NT2/D1 (cell line): ENCODE measurements around the gene DCUN1D4.

ENCODE experiments used
- DNase-seq: peaks from one replicate; pipeline ENCODE4 v3.0.0-alpha.2; 2011; ENCODE audit warnings: low read depth, low spot score
- H3K27me3 ChIP-seq: 2 replicates; pipeline ENCODE4 v1.6.0; 2011; ENCODE audit warnings: mild to moderate bottlenecking; ENCODE audit not compliant: insufficient read length, insufficient read depth
- H3K36me3 ChIP-seq: 2 replicates; pipeline ENCODE4 v1.6.1; 2011; ENCODE audit warnings: mild to moderate bottlenecking, low read length, mixed read lengths; ENCODE audit not compliant: insufficient read depth, insufficient read length
- H3K4me1 ChIP-seq: 2 replicates; pipeline ENCODE4 v1.5.1; 2011; ENCODE audit not compliant: insufficient read depth, insufficient read length
- H3K4me3 ChIP-seq: 2 replicates; pipeline ENCODE4 v1.5.1; 2011; ENCODE audit warnings: low read depth; ENCODE audit not compliant: insufficient read length
- H3K9ac ChIP-seq: 2 replicates; pipeline ENCODE4 v1.6.0; 2011; ENCODE audit warnings: low read depth; ENCODE audit not compliant: insufficient read length
- H3K9me3 ChIP-seq: 2 replicates; pipeline ENCODE4 v1.5.1; 2011; ENCODE audit warnings: mild to moderate bottlenecking, low read length; ENCODE audit not compliant: insufficient read depth
- SUZ12 ChIP-seq: IDR thresholded peaks from 2 replicates; pipeline ENCODE4 v1.6.1; 2011; ENCODE audit not compliant: insufficient read length, insufficient read depth; ENCODE audit errors: extremely low read depth
- YY1 ChIP-seq: IDR thresholded peaks from 2 replicates; pipeline ENCODE4 v1.6.1; 2011; ENCODE audit not compliant: insufficient read length, insufficient read depth
- ZNF274 ChIP-seq: IDR thresholded peaks from 2 replicates; pipeline ENCODE4 v1.6.1; 2011; ENCODE audit warnings: mild to moderate bottlenecking, low read depth, low read length

Gene DCUN1D4

GRCh38 chr4:51867689-51868448 lies 24.9 kb downstream of the DCUN1D4 start:
- no peaks in the 10 kb centered on the region for H3K4me1 ChIP-seq
- H3K36me3 ChIP-seq, result peaks cover 69% of the 10 kb centered on the region
- DNase-seq, result no peak
- TF ChIP-seq ZNF274 (no peak), SUZ12 (no peak), YY1 (no peak)
- H3K4me3 ChIP-seq, result no peak overlapping the region
- H3K9ac ChIP-seq, result no peak overlapping the region
- no peaks in the 10 kb centered on the region for H3K27me3 ChIP-seq
- H3K9me3 ChIP-seq, result no peaks in the 10 kb centered on the region

GRCh38 chr4:51868449-51868847 lies 25.5 kb downstream of the DCUN1D4 start:
- no peak overlapping the region for H3K4me3 ChIP-seq
- DNase-seq, result no peak
- no peaks in the 10 kb centered on the region for H3K9me3 ChIP-seq
- TF ChIP-seq SUZ12 (no peak), YY1 (no peak), ZNF274 (no peak)
- H3K4me1 ChIP-seq, result no peaks in the 10 kb centered on the region
- H3K36me3 ChIP-seq, result peaks cover 71% of the 10 kb centered on the region
- H3K9ac ChIP-seq, result no peak overlapping the region
- no peaks in the 10 kb centered on the region for H3K27me3 ChIP-seq

GRCh38 chr4:51870441-51871188 lies 27.7 kb downstream of the DCUN1D4 start:
- H3K4me1 ChIP-seq, result no peaks in the 10 kb centered on the region
- H3K9ac ChIP-seq, result no peak overlapping the region
- H3K36me3 ChIP-seq, result peaks cover 66% of the 10 kb centered on the region
- H3K4me3 ChIP-seq, result no peak overlapping the region
- DNase-seq, result no peak
- no peaks in the 10 kb centered on the region for H3K27me3 ChIP-seq
- H3K9me3 ChIP-seq, result no peaks in the 10 kb centered on the region
- TF ChIP-seq ZNF274 (no peak), YY1 (no peak), SUZ12 (no peak)

- peaks cover 60% of the 10 kb centered on the region for H3K36me3 ChIP-seq
- TF ChIP-seq YY1, result no peak
- no peak for TF ChIP-seq SUZ12
- TF ChIP-seq ZNF274, result no peak
- no peaks in the 10 kb centered on the region for H3K27me3 ChIP-seq
- no peak overlapping the region for H3K9ac ChIP-seq
- no peaks in the 10 kb centered on the region for H3K4me1 ChIP-seq
- no peak overlapping the region for H3K4me3 ChIP-seq
- DNase-seq, result no peak
- H3K9me3 ChIP-seq, result no peaks in the 10 kb centered on the region
These were observed 29.5 kb downstream of the DCUN1D4 start for GRCh38 chr4:51872283-51872997.

GRCh38 chr4:51874551-51874950 lies 31.6 kb downstream of the DCUN1D4 start:
- Histone ChIP-seq H3K4me3 (no peak overlapping the region), H3K36me3 (peaks cover 58% of the 10 kb centered on the region), H3K9me3 (no peaks in the 10 kb centered on the region), H3K4me1 (no peaks in the 10 kb centered on the region), H3K27me3 (no peaks in the 10 kb centered on the region), H3K9ac (no peak overlapping the region)
- no peak for DNase-seq
- TF ChIP-seq ZNF274, result no peak
- no peak for TF ChIP-seq SUZ12
- TF ChIP-seq YY1, result no peak

- no peak overlapping the region for H3K9ac ChIP-seq
- H3K9me3 ChIP-seq, result no peaks in the 10 kb centered on the region
- H3K36me3 ChIP-seq, result peaks cover 42% of the 10 kb centered on the region
- no peaks in the 10 kb centered on the region for H3K27me3 ChIP-seq
- H3K4me1 ChIP-seq, result no peaks in the 10 kb centered on the region
- no peak overlapping the region for H3K4me3 ChIP-seq
- TF ChIP-seq SUZ12, result no peak
- no peak for TF ChIP-seq YY1
- TF ChIP-seq ZNF274, result no peak
- no peak for DNase-seq
These were observed 35.5 kb downstream of the DCUN1D4 start for GRCh38 chr4:51878431-51878830.
